C4-2B (cell line): ENCODE measurements around the gene SNX13.
A peak's percentile ranks its signal among the peaks of the same experiment; 100 is the strongest.

Experiments used
- H3K27ac ChIP-seq: fragments of 450-650 bp; 2 replicates; pipeline ENCODE4 v1.5.1; 2017
- ZFX ChIP-seq: fragments of 450-650 bp; IDR thresholded peaks from 2 replicates; pipeline ENCODE4 v1.6.1; 2017
- TF ChIP-seq, protein P1 (sequence below): fragments of 450-650 bp; conservative IDR thresholded peaks from 2 replicates; pipeline ENCODE4 v1.5.1; 2017; ENCODE audit warnings: mild to moderate bottlenecking

Gene SNX13, protein sequence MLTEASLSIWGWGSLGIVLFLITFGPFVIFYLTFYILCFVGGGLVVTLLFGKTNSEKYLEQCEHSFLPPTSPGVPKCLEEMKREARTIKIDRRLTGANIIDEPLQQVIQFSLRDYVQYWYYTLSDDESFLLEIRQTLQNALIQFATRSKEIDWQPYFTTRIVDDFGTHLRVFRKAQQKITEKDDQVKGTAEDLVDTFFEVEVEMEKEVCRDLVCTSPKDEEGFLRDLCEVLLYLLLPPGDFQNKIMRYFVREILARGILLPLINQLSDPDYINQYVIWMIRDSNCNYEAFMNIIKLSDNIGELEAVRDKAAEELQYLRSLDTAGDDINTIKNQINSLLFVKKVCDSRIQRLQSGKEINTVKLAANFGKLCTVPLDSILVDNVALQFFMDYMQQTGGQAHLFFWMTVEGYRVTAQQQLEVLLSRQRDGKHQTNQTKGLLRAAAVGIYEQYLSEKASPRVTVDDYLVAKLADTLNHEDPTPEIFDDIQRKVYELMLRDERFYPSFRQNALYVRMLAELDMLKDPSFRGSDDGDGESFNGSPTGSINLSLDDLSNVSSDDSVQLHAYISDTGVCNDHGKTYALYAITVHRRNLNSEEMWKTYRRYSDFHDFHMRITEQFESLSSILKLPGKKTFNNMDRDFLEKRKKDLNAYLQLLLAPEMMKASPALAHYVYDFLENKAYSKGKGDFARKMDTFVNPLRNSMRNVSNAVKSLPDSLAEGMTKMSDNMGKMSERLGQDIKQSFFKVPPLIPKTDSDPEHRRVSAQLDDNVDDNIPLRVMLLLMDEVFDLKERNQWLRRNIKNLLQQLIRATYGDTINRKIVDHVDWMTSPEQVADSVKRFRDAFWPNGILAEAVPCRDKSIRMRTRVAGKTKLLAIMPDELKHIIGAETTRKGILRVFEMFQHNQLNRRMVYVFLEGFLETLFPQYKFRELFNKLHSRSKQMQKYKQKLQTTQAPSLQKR

DNA sequence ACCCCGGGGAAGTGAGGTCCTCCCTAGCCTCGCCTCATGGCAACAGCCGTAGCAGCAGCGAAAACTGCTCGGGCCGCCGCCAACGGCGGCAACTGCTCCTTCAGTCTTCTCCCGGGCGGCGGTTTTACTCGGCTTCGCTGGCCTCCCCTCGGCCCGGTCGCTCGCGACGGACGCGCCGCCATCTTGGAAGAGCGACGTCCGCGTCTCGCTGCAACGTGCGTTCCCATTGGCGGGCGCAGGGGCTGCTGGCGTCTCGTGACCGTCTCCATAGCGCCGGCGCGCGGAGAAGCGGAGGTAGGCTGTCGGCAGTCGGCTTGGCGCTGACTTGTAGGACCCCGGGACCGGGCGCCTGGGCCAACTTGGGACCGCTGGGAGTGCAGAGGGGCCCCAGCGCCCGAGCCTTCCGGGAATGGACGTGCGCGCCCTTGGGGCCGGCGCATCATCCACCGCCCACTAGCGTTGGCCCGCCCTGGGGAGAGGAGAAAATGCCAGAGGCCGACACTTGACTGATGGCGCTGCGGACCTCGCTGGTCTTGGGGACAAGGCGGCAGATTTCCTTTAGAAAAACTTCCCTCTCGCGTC is at the start of gene SNX13:
Gene SNX13 (minus strand): TSS at position 193 of the 582 bp plus-strand sequence. CDS start 199 bp downstream, outside the sequence.
- peak within 1 kb of the TSS; percentile 89 for H3K27ac ChIP-seq
- TF ChIP-seq, protein P1, sequence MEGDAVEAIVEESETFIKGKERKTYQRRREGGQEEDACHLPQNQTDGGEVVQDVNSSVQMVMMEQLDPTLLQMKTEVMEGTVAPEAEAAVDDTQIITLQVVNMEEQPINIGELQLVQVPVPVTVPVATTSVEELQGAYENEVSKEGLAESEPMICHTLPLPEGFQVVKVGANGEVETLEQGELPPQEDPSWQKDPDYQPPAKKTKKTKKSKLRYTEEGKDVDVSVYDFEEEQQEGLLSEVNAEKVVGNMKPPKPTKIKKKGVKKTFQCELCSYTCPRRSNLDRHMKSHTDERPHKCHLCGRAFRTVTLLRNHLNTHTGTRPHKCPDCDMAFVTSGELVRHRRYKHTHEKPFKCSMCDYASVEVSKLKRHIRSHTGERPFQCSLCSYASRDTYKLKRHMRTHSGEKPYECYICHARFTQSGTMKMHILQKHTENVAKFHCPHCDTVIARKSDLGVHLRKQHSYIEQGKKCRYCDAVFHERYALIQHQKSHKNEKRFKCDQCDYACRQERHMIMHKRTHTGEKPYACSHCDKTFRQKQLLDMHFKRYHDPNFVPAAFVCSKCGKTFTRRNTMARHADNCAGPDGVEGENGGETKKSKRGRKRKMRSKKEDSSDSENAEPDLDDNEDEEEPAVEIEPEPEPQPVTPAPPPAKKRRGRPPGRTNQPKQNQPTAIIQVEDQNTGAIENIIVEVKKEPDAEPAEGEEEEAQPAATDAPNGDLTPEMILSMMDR = peak; percentile 48
- TF ChIP-seq ZFX = peak; percentile 71

DNA sequence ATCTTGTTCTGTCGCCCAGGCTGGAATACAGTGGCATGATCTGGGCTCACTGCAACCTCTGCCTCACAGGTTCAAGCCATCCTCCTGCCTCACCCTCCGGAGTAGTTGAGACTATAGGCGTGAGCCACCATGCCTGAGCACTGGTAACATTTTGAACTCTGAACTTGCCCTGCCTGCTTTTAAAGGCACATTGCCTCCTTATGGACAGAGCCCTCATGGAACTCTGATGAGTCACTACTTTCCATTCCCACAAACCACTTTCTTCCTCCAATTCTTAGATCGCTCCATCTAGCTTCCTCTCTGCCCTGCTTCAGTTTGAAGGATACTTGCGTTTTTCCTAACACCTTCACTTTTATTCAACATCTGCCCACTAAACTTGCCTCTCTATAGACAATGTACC is 49.3 kb upstream of the SNX13 start:
- no peak for TF ChIP-seq ZFX
- TF ChIP-seq, protein P1 = no peak

DNA sequence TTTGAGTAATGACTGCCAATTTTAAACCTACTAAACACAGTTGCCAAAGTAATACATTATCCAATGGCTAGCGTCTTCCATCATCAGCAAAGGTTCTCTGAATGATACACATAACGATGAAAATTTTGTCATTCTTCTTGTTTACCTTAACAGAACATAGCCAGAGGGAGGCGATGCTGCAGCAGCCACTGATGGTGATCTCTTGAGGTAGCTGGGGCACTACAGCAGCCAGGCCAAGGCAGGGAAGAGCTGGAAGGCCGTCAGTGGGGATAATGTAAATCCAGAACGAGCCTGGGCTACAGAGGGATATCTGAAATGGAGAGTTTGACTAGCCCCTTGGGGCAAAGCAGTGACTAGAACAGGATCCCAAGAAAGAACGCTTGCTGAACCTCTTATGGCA is 48.6 kb upstream of the SNX13 start:
- H3K27ac ChIP-seq = no peak overlapping the region
- TF ChIP-seq, protein P1 = no peak
- TF ChIP-seq ZFX = no peak

More for the DNA sequence above, 49.3 kb upstream of the SNX13 start:
- H3K27ac ChIP-seq = no peak overlapping the region

DNA sequence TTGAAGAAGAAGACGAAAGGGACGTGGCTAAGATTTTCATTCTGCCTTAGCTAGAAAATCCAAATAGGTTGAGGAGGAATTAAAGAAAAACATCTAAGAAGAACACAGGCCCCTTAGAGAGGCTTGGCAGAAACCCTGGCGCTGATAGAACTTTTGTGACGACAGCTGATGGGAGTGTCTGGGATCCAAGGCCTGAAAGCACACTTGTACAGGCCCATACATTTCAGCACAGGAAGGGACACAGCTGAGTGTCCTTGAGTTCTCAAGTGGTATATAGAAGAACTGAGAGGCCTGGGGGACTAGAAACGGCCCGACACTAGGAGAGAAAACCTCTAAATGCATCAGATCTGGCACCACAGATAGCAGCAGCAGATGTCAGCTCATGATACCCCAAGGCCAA is 47.8 kb upstream of the SNX13 start:
- no peak overlapping the region for H3K27ac ChIP-seq
- TF ChIP-seq ZFX = no peak
- TF ChIP-seq, protein P1 = no peak

DNA sequence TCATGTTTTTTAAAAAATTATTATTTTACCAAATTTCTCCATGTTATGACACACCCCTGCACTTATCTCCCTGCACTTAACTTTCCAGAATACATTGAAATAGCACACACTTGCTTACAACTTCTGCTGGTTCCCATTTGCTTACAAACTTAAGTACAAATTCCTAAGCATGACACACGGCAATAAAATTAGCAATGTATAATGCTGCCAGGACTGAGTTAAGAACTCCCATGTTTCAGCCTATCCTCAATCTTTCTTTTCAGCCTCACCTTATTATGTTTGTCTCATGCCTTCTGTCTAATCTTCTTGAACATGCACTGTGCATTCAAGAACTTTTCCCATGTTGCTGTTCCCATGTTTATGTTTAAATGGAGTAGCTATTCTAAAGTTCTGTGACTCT is 46.6 kb upstream of the SNX13 start:
- no peak overlapping the region for H3K27ac ChIP-seq
- no peak for TF ChIP-seq ZFX
- TF ChIP-seq, protein P1 = no peak

DNA sequence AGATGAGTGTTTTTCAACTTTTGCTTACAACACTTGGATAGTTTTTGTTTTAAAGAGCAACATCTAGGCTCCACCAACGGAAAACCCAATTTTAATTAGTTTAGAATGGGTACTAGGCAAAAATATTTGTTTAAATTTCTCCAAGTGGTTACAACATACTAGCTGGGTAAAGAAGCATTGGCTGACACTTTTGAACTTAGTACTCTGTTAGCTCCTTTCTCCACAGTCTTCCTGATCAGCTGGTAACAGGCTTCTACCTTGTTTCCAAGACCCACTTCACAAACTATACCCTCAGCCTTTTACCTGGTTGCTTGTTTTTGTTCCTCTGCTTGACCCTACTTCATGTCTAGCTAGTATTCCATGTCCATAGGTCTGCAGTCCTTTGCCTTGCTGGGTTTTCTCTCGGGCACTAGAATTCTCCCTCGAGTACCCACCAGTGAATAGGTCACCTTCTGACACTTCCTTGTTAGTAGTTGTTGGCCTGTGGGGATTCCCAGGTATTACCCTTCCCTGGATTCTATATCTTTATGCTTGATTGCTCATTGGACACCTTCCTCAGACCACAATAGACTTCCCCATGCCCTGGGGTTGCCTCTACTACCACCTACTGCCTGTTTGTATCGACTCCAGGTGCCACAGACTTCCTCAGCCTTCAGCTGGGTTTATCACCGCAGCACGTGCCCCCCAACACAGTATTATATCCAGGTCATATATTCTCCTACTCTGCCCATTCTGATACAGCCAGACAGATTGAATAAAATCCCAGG is 45.4 kb upstream of the SNX13 start:
- TF ChIP-seq, protein P1 = no peak
- no peak overlapping the region for H3K27ac ChIP-seq
